WTC11 (cell line): Measurements from ENCODE around the gene WWOX. TPM values are rescaled to one million over a fixed set of nuclear protein-coding genes. Genes with fewer than 3 reads are reported as not detected.

Experiments used
- ATAC-seq: fragments of 200-7000 bp; cut with Tn5 transposase; 2 replicates; pipeline ENCODE4 v1.10.0; 2021; ENCODE audit warnings: mild to moderate bottlenecking, moderate library complexity
- CTCF ChIA-PET: fragments of 300-600 bp; sonication (Branson Sonifier 250); formaldehyde crosslinking; loops from one replicate; lab custom pipeline; 2021; ENCODE audit warnings: antibody characterized with exemption; lab: Charles Lee
- POLR2A ChIA-PET: fragments of 350-600 bp; sonication (Branson Sonifier 250); formaldehyde crosslinking; loops from one replicate; lab custom pipeline; 2021; ENCODE audit warnings: antibody characterized with exemption; lab: Charles Lee
- DNase-seq: peaks from one replicate; pipeline ENCODE4 v3.0.0; 2021; ENCODE audit warnings: low spot score
- H3K27ac Mint-ChIP-seq: 2 replicates; pipeline ENCODE4 v1.8.0; 2021; ENCODE audit warnings: mixed read lengths
- H3K27me3 Mint-ChIP-seq: 2 replicates; pipeline ENCODE4 v1.8.0; 2021; ENCODE audit warnings: low read depth, mild to moderate bottlenecking, moderate library complexity, mixed read lengths
- H3K36me3 Mint-ChIP-seq: 2 replicates; pipeline ENCODE4 v1.8.0; 2021; ENCODE audit warnings: mixed read lengths
- H3K4me1 Mint-ChIP-seq: 2 replicates; pipeline ENCODE4 v1.8.0; 2022; ENCODE audit warnings: mixed read lengths
- H3K4me3 Mint-ChIP-seq: 2 replicates; pipeline ENCODE4 v1.8.0; 2021; ENCODE audit warnings: mild to moderate bottlenecking, moderate library complexity, mixed read lengths
- H3K9me3 Mint-ChIP-seq: 2 replicates; pipeline ENCODE4 v1.8.0; 2021; ENCODE audit warnings: mixed read lengths
- AR ChIP-seq: fragments of 250-450 bp; sonication (Bioruptor Pico); IDR thresholded peaks from 2 replicates; pipeline ENCODE4 v1.9.0; 2021; ENCODE audit warnings: mild to moderate bottlenecking
- CBFB ChIP-seq: sonication (generic); formaldehyde crosslinking; IDR thresholded peaks from 2 replicates; pipeline ENCODE4 v1.8.1; 2022; ENCODE audit warnings: mild to moderate bottlenecking, low read depth, missing genetic modification reagents
- E2F1 ChIP-seq: sonication (generic); formaldehyde crosslinking; IDR thresholded peaks from 2 replicates; pipeline ENCODE4 v1.8.0; 2022; ENCODE audit warnings: mild to moderate bottlenecking, missing genetic modification reagents
- E2F5 ChIP-seq: sonication (generic); formaldehyde crosslinking; IDR thresholded peaks from 2 replicates; pipeline ENCODE4 v1.8.1; 2022; ENCODE audit warnings: mild to moderate bottlenecking, moderate library complexity, missing genetic modification reagents
- EMX1 ChIP-seq: fragments of 250-450 bp; sonication (Bioruptor Pico); IDR thresholded peaks from 2 replicates; pipeline ENCODE4 v1.8.0; 2021; ENCODE audit warnings: mild to moderate bottlenecking
- JAZF1 ChIP-seq: fragments of 250-450 bp; sonication (Bioruptor Pico); IDR thresholded peaks from 2 replicates; pipeline ENCODE4 v1.9.0; 2021; ENCODE audit warnings: moderate library complexity, mild to moderate bottlenecking, inconsistent platforms
- MAX ChIP-seq: sonication (generic); formaldehyde crosslinking; IDR thresholded peaks from 2 replicates; pipeline ENCODE4 v1.8.0; 2022; ENCODE audit warnings: mild to moderate bottlenecking, missing genetic modification reagents
- NR1H2 ChIP-seq: sonication (generic); formaldehyde crosslinking; IDR thresholded peaks from 2 replicates; pipeline ENCODE4 v1.9.0; 2021; ENCODE audit warnings: mild to moderate bottlenecking, moderate library complexity, missing genetic modification reagents
- TCF7 ChIP-seq: sonication (generic); formaldehyde crosslinking; IDR thresholded peaks from 2 replicates; pipeline ENCODE4 v1.8.0; 2022; ENCODE audit warnings: mild to moderate bottlenecking, low read depth, missing genetic modification reagents, moderate library complexity
- TEAD1 ChIP-seq: sonication (generic); formaldehyde crosslinking; IDR thresholded peaks from 2 replicates; pipeline ENCODE4 v1.8.0; 2022; ENCODE audit warnings: mild to moderate bottlenecking, missing genetic modification reagents
- TP53 ChIP-seq: sonication (generic); formaldehyde crosslinking; IDR thresholded peaks from 2 replicates; pipeline ENCODE4 v1.8.1; 2023; ENCODE audit warnings: mild to moderate bottlenecking, missing genetic modification reagents
- USF2 ChIP-seq: sonication (generic); formaldehyde crosslinking; IDR thresholded peaks from 2 replicates; pipeline ENCODE4 v1.8.1; 2023; ENCODE audit warnings: mild to moderate bottlenecking, missing genetic modification reagents, moderate library complexity
- ZBTB21 ChIP-seq: sonication (generic); formaldehyde crosslinking; IDR thresholded peaks from 2 replicates; pipeline ENCODE4 v1.8.1; 2023; ENCODE audit warnings: mild to moderate bottlenecking, missing genetic modification reagents, borderline replicate concordance
- ZNF423 ChIP-seq: fragments of 250-450 bp; sonication (Bioruptor Pico); IDR thresholded peaks from 2 replicates; pipeline ENCODE4 v2.1.2; 2022; ENCODE audit warnings: mild to moderate bottlenecking, moderate library complexity
- ZNF532 ChIP-seq: fragments of 250-450 bp; sonication (Bioruptor Pico); IDR thresholded peaks from 2 replicates; pipeline ENCODE4 v1.9.0; 2021; ENCODE audit warnings: mild to moderate bottlenecking, borderline replicate concordance
- total RNA-seq: library from RNA; stranded (reverse); gene quantifications from 3 replicates; pipeline ENCODE4 v1.2.3, GENCODE V29; 2021

WWOX gene
- total RNA-seq, 1 experiment from 2014 or later, result 15.7 TPM

- no peaks in the 10 kb centered on the region for H3K4me1 Mint-ChIP-seq
- no peak overlapping the region for H3K27ac Mint-ChIP-seq
- DNase-seq, result no peak
- H3K27me3 Mint-ChIP-seq, result no peaks in the 10 kb centered on the region
- no peak; the same call in 1 of the 2 replicates for ATAC-seq
- ChIA-PET CTCF (no interaction called here), POLR2A (no interaction called here)
- H3K4me3 Mint-ChIP-seq, result no peak overlapping the region
- peaks cover 4% of the 10 kb centered on the region for H3K9me3 Mint-ChIP-seq
- TF ChIP-seq CBFB (CRISPR knock-in tag) (no peak), TP53 (CRISPR knock-in tag) (no peak), USF2 (CRISPR knock-in tag) (no peak), AR (CRISPR knock-in tag) (no peak), ZNF532 (no peak), TCF7 (no peak), MAX (no peak), ZBTB21 (CRISPR knock-in tag) (no peak)
- no peaks in the 10 kb centered on the region for H3K36me3 Mint-ChIP-seq
These were observed 858.1 kb downstream of the WWOX start for GRCh38 chr16:78957317-78958100.

- CTCF ChIA-PET, result no interaction called here
- Mint-ChIP-seq H3K27ac (no peak overlapping the region), H3K9me3 (peaks cover 16% of the 10 kb centered on the region), H3K36me3 (peaks cover 10% of the 10 kb centered on the region), H3K4me1 (no peaks in the 10 kb centered on the region), H3K4me3 (no peak overlapping the region), H3K27me3 (no peaks in the 10 kb centered on the region; the same call in 1 of the 2 replicates)
- POLR2A ChIA-PET, result no interaction called here
- DNase-seq (no peak), ATAC-seq (no peak)
- TF ChIP-seq TEAD1 (no peak), EMX1 (CRISPR knock-in tag) (no peak), NR1H2 (no peak), E2F1 (CRISPR knock-in tag) (no peak), ZNF423 (CRISPR knock-in tag) (no peak), E2F5 (no peak), JAZF1 (CRISPR knock-in tag) (no peak)
These were observed 862.0 kb downstream of the WWOX start for GRCh38 chr16:78961464-78961863.
